A549 (cell line): ENCODE results near the gene OGFOD2. TPM values are rescaled to one million over a fixed set of nuclear protein-coding genes. Genes with fewer than 3 reads are reported as not detected.

ENCODE experiments used
- ATAC-seq, 2 experiments: fragments of 200-7000 bp in 1 of 2; fragments of >200 bp in 1 of 2; cut with Nextera tagmentation in 1 of 2; cut with Tn5 transposase in 1 of 2; 3 replicates each; pipeline versions ENCODE4 v1.8.0 to v1.9.1; 2018 to 2020; ENCODE audit warnings: mild to moderate bottlenecking in 1 of 2, moderate library complexity in 1 of 2
- CTCF ChIA-PET: fragments of 300-600 bp; sonication (Branson Sonifier 250); formaldehyde crosslinking; extraction: SDS; loops from one replicate; lab custom pipeline; 2021; ENCODE audit warnings: antibody characterized with exemption, inconsistent platforms; lab: Yijun Ruan, JAX
- POLR2A ChIA-PET: fragments of 350-600 bp; formaldehyde crosslinking; extraction: SDS; loops from one replicate; lab custom pipeline; 2021; ENCODE audit warnings: antibody characterized with exemption, inconsistent platforms; lab: Yijun Ruan, JAX
- DNase-seq, 2 experiments: peaks; one replicate each; pipeline versions ENCODE4 v3.0.0 to v3.0.0-alpha.2; 2011 to 2016; ENCODE audit warnings: low read depth in 1 of 2, low spot score in 1 of 2
- FAIRE-seq: peaks from 2 replicates; lab custom pipeline; 2011; peaks lifted over from hg19 to GRCh38; lab: Jason Lieb, UNC
- H3K27ac ChIP-seq, 2 experiments: fragments of >200 bp; sonication (Bioruptor Twin); formaldehyde crosslinking; 3 replicates each; pipeline ENCODE4 v1.5.1; 2016 to 2017
- H3K4me1 ChIP-seq: fragments of >200 bp; sonication (Bioruptor Twin); formaldehyde crosslinking; 3 replicates; pipeline ENCODE4 v1.6.1; 2016
- H3K4me2 ChIP-seq: fragments of >200 bp; sonication (Bioruptor Twin); formaldehyde crosslinking; 3 replicates; pipeline ENCODE4 v1.6.1; 2016
- H3K4me3 ChIP-seq: fragments of >200 bp; sonication (Bioruptor Twin); formaldehyde crosslinking; 3 replicates; pipeline ENCODE4 v1.5.1; 2016
- H3K9me3 ChIP-seq: fragments of >200 bp; sonication (Bioruptor Twin); formaldehyde crosslinking; 3 replicates; pipeline ENCODE4 v1.6.1; 2016
- CHD4 ChIP-seq: fragments of 200-600 bp; sonication (generic); IDR thresholded peaks from 2 replicates; pipeline ENCODE4 v1.6.1; 2016; ENCODE audit warnings: antibody characterized with exemption, mild to moderate bottlenecking, borderline replicate concordance
- EP300 ChIP-seq, 2 experiments: fragments of >200 bp; sonication (Bioruptor Twin); formaldehyde crosslinking; IDR thresholded peaks; 2 replicates in 1 of 2; 3 replicates in 1 of 2; pipeline ENCODE4 v1.6.1; 2016 to 2017
- ESRRA ChIP-seq: fragments of 150-350 bp; IDR thresholded peaks from 2 replicates; pipeline ENCODE4 v1.6.1; 2014; ENCODE audit warnings: mild to moderate bottlenecking, low read length, borderline replicate concordance
- HDAC2 ChIP-seq: fragments of 200-600 bp; sonication (generic); IDR thresholded peaks from 2 replicates; pipeline ENCODE4 v1.6.1; 2016
- JUN ChIP-seq, 2 experiments: fragments of >200 bp; sonication (Bioruptor Twin); formaldehyde crosslinking; IDR thresholded peaks; 2 replicates in 1 of 2; 3 replicates in 1 of 2; pipeline ENCODE4 v1.6.1; 2016 to 2017
- KDM1A ChIP-seq: fragments of 200-600 bp; sonication (generic); IDR thresholded peaks from 2 replicates; pipeline ENCODE4 v1.6.1; 2016; ENCODE audit warnings: low read depth, mild to moderate bottlenecking
- KDM5A ChIP-seq: fragments of 200-600 bp; sonication (generic); IDR thresholded peaks from 2 replicates; pipeline ENCODE4 v1.6.1; 2016; ENCODE audit warnings: antibody characterized with exemption, mild to moderate bottlenecking
- MAFK ChIP-seq: fragments of 450-650 bp; IDR thresholded peaks from 2 replicates; pipeline ENCODE4 v1.6.1; 2014; ENCODE audit not compliant: partially characterized antibody
- MAZ ChIP-seq: fragments of 150-350 bp; IDR thresholded peaks from 2 replicates; pipeline ENCODE4 v1.6.1; 2014; ENCODE audit warnings: antibody characterized with exemption, low read depth, low read length, borderline replicate concordance
- NFE2L2 ChIP-seq: fragments of 150-350 bp; conservative IDR thresholded peaks from 2 replicates; pipeline ENCODE4 v1.6.1; 2014; ENCODE audit warnings: low read length
- POLR2A ChIP-seq: IDR thresholded peaks from 2 replicates; pipeline ENCODE4 v1.6.1; 2012; ENCODE audit warnings: mild to moderate bottlenecking, low read length
- POLR2AphosphoS2 ChIP-seq: conservative IDR thresholded peaks from 2 replicates; pipeline ENCODE4 v1.6.1; 2012; ENCODE audit warnings: low read length, improper control_type of control experiment, inconsistent platforms
- RAD21 ChIP-seq, 2 experiments: fragments of >200 bp in 1 of 2; sonication (Bioruptor Twin) in 1 of 2; formaldehyde crosslinking in 1 of 2; IDR thresholded peaks in 1 of 2; conservative IDR thresholded peaks in 1 of 2; 2 replicates in 1 of 2; 3 replicates in 1 of 2; pipeline ENCODE4 v1.6.1; 2012 to 2018; ENCODE audit warnings: inconsistent platforms in 1 of 2
- SREBF2 ChIP-seq: fragments of 450-650 bp; IDR thresholded peaks from 2 replicates; pipeline ENCODE4 v1.6.1; 2014; ENCODE audit warnings: mild to moderate bottlenecking, moderate library complexity
- TFCP2L1 ChIP-seq: fragments of 250-450 bp; sonication (Bioruptor Pico); IDR thresholded peaks from 2 replicates; pipeline ENCODE4 v1.5.0; 2021; ENCODE audit warnings: mild to moderate bottlenecking
- TP53 ChIP-seq: fragments of 250-450 bp; sonication (Bioruptor Pico); IDR thresholded peaks from 2 replicates; pipeline ENCODE4 v1.5.0; 2021; ENCODE audit warnings: mild to moderate bottlenecking, moderate library complexity
- ZFP36 ChIP-seq: fragments of 450-650 bp; IDR thresholded peaks from 2 replicates; pipeline ENCODE4 v1.6.1; 2014; ENCODE audit warnings: borderline replicate concordance; ENCODE audit not compliant: partially characterized antibody
- ZNF302 ChIP-seq: fragments of 250-450 bp; sonication (Bioruptor Pico); IDR thresholded peaks from 2 replicates; pipeline ENCODE4 v1.9.0; 2021; ENCODE audit warnings: inconsistent platforms, mild to moderate bottlenecking, moderate library complexity
- ZSCAN20 ChIP-seq: fragments of 250-450 bp; sonication (Bioruptor Pico); IDR thresholded peaks from 2 replicates; pipeline ENCODE4 v1.8.0; 2022; ENCODE audit warnings: mild to moderate bottlenecking, moderate library complexity
- WGBS: methylation state at CpG from one replicate; pipeline ENCODE4 v1.1.6; 2017; ENCODE audit errors: missing lambda C conversion rate; 5-methylcytosine and 5-hydroxymethylcytosine counted together
- polyA plus RNA-seq, 4 experiments: library from polyadenylated mRNA; depleted of rRNA in 3 of 4; stranded (reverse); fragments of >200 nt; fragmentation: RNase III in 1 of 4; extraction: RNeasy Plus Mini Kit Qiagen cat#74134 plus additional on column Dnase treatment in 1 of 4; gene quantifications; 2 replicates in 3 of 4; 3 replicates in 1 of 4; pipeline ENCODE4 v1.2.3, GENCODE V29; 2011 to 2017
- TF ChIP-seq, protein P1 (sequence below): IDR thresholded peaks from 2 replicates; pipeline ENCODE4 v1.6.1; 2012
- TF ChIP-seq, protein P2 (sequence below): fragments of >200 bp; sonication (Bioruptor Twin); formaldehyde crosslinking; IDR thresholded peaks from 3 replicates; pipeline ENCODE4 v1.5.1; 2016
- TF ChIP-seq, protein P3 (sequence below): fragments of >200 bp; sonication (Bioruptor Twin); formaldehyde crosslinking; IDR thresholded peaks from 2 replicates; pipeline ENCODE4 v1.6.1; 2016
- TF ChIP-seq, protein P4 (sequence below): IDR thresholded peaks from 2 replicates; pipeline ENCODE4 v1.6.1; 2012
- TF ChIP-seq, protein P5 (sequence below): fragments of 250-450 bp; sonication (Bioruptor Pico); IDR thresholded peaks from 2 replicates; pipeline ENCODE4 v1.5.0; 2020; ENCODE audit warnings: low read depth, mild to moderate bottlenecking, moderate library complexity
- TF ChIP-seq, protein P6 (sequence below): fragments of >200 bp; sonication (Bioruptor Twin); formaldehyde crosslinking; IDR thresholded peaks from 3 replicates; pipeline ENCODE4 v1.6.1; 2016
- TF ChIP-seq, protein P7 (sequence below): fragments of 250-450 bp; sonication (Bioruptor Pico); IDR thresholded peaks from 2 replicates; pipeline ENCODE4 v1.5.0; 2021; ENCODE audit warnings: mild to moderate bottlenecking, moderate library complexity, borderline replicate concordance

The OGFOD2 gene
- polyA plus RNA-seq, 2 of the 4 experiments (the other 2 are of a cell fraction): 11.0 to 18.2 TPM

DNA sequence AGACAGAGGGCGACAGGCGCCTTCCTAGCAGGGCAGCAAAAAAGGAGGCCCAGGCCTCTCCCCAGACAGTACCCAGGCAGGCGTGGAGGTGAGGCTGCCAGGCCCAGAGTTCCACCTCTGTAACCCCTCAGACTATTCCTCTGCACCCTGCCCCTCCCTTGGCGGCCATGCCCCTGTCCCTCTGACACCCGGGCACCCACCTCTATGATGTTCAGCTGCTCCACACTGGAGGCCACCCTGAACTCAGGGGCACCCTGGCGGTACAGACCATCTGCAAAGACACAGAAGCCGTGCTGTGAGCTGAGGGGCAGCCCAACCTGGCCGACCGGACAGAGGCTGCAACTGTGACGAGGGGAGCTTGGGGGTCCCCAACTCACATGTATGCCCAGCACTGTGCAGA, 25.5 kb downstream of the OGFOD2 start:
- no peak for TF ChIP-seq ZNF302
- TF ChIP-seq TFCP2L1: no peak
- no peak for TF ChIP-seq RAD21 (conservative IDR thresholded peaks at IDR 0.05 in 1 of 2, IDR thresholded peaks at IDR 0.05 in 1 of 2)
- no peak for TF ChIP-seq KDM5A
- TF ChIP-seq ZFP36: no peak
- no peak for TF ChIP-seq MAZ
- TF ChIP-seq, protein P1, sequence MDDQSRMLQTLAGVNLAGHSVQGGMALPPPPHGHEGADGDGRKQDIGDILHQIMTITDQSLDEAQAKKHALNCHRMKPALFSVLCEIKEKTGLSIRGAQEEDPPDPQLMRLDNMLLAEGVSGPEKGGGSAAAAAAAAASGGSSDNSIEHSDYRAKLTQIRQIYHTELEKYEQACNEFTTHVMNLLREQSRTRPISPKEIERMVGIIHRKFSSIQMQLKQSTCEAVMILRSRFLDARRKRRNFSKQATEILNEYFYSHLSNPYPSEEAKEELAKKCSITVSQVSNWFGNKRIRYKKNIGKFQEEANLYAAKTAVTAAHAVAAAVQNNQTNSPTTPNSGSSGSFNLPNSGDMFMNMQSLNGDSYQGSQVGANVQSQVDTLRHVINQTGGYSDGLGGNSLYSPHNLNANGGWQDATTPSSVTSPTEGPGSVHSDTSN: no peak
- TF ChIP-seq MAFK: no peak
- TF ChIP-seq HDAC2: no peak
- TF ChIP-seq SREBF2: no peak
- TF ChIP-seq NFE2L2: no peak
- no peaks in the 10 kb centered on the region for H3K4me1 ChIP-seq
- no peak for FAIRE-seq
- ChIA-PET POLR2A (no interaction called here), CTCF (interaction anchor here (1.8 kb wide), 1 partner anchor 11 kb away, joined by 8 read pairs; no protein-coding TSS in a partner anchor)
- H3K27ac ChIP-seq: no peak overlapping the region
- no peak overlapping the region for H3K4me3 ChIP-seq
- no peak for ATAC-seq
- no peak for DNase-seq
- no peak overlapping the region for H3K4me2 ChIP-seq
- 90% methylated on average over 10 of the region's 10 CpGs for WGBS
- H3K9me3 ChIP-seq: no peaks in the 10 kb centered on the region

DNA sequence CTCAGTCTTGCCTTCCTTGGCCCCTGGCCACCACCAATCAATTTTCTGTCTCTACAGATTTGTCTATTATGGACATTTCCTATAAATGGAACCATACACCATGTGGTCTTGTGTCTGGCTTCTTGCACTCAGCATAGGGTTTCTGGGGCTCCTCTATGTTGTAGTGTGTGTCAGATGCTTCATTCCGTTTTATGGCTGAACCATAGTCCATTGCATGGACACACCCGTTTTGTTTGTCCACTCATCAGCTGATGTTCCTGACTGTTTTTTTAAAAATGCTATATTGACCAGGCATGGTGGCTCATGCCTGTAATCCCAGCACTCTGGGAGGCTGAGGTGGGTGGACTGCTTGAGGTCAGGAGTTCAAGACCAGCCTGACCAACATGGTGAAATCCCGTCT, 26.4 kb downstream of the OGFOD2 start:
- no peak for TF ChIP-seq ZSCAN20 (CRISPR knock-in tag)
- TF ChIP-seq CHD4: no peak
- TF ChIP-seq KDM1A: no peak
- no peak for TF ChIP-seq SREBF2
- TF ChIP-seq, protein P2, sequence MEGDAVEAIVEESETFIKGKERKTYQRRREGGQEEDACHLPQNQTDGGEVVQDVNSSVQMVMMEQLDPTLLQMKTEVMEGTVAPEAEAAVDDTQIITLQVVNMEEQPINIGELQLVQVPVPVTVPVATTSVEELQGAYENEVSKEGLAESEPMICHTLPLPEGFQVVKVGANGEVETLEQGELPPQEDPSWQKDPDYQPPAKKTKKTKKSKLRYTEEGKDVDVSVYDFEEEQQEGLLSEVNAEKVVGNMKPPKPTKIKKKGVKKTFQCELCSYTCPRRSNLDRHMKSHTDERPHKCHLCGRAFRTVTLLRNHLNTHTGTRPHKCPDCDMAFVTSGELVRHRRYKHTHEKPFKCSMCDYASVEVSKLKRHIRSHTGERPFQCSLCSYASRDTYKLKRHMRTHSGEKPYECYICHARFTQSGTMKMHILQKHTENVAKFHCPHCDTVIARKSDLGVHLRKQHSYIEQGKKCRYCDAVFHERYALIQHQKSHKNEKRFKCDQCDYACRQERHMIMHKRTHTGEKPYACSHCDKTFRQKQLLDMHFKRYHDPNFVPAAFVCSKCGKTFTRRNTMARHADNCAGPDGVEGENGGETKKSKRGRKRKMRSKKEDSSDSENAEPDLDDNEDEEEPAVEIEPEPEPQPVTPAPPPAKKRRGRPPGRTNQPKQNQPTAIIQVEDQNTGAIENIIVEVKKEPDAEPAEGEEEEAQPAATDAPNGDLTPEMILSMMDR: no peak
- TF ChIP-seq POLR2A: no peak
- ChIA-PET POLR2A (no interaction called here), CTCF (no interaction called here)
- no peaks in the 10 kb centered on the region for H3K4me1 ChIP-seq
- H3K4me3 ChIP-seq: no peak overlapping the region
- H3K27ac ChIP-seq: no peak overlapping the region
- DNase-seq (no peak), ATAC-seq (no peak), FAIRE-seq (no peak)
- no peak overlapping the region for H3K4me2 ChIP-seq
- no peaks in the 10 kb centered on the region for H3K9me3 ChIP-seq
- 92% methylated on average over 3 of the region's 3 CpGs for WGBS

DNA sequence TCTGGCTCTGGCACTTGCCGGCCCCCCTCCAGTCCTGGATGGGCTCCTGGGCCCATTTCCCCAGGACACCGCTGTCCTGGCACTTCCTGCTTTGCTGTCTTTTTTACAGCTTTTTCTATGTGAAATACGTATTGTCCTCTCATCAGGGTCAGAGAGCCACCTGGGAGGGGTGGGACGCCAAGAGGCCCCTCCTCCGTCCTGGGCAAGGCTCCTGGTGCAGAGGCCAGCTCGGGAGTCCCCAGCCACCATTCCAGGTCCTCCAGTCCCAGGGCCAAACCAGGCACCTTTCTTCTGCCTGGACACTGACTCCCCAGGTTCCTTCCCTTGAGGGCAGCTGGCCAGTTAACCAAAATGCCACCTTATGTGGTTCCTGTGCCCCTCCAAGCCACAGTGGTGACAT, 28.2 kb downstream of the OGFOD2 start:
- DNase-seq (no peak), FAIRE-seq (no peak), ATAC-seq (no peak)
- POLR2A ChIA-PET: no interaction called here
- 85% methylated on average over 6 of the region's 6 CpGs for WGBS
- H3K4me3 ChIP-seq: no peak overlapping the region
- no peaks in the 10 kb centered on the region for H3K4me1 ChIP-seq
- CTCF ChIA-PET: interaction anchor here (1.1 kb wide), 1 partner anchor 235 kb away, joined by 3 read pairs; no protein-coding TSS in a partner anchor
- H3K27ac ChIP-seq: no peak overlapping the region
- no peak overlapping the region for H3K4me2 ChIP-seq
- H3K9me3 ChIP-seq: no peaks in the 10 kb centered on the region
- TF ChIP-seq POLR2AphosphoS2 (no peak), HDAC2 (no peak), TP53 (no peak), JUN (IDR thresholded peaks at IDR 0.05) (no peak), ESRRA (no peak), CHD4 (no peak), EP300 (IDR thresholded peaks at IDR 0.05) (no peak)
- TF ChIP-seq, protein P3, sequence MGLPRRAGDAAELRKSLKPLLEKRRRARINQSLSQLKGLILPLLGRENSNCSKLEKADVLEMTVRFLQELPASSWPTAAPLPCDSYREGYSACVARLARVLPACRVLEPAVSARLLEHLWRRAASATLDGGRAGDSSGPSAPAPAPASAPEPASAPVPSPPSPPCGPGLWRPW: no peak
- TF ChIP-seq, protein P4, sequence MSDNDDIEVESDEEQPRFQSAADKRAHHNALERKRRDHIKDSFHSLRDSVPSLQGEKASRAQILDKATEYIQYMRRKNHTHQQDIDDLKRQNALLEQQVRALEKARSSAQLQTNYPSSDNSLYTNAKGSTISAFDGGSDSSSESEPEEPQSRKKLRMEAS: no peak
- TF ChIP-seq, protein P5, sequence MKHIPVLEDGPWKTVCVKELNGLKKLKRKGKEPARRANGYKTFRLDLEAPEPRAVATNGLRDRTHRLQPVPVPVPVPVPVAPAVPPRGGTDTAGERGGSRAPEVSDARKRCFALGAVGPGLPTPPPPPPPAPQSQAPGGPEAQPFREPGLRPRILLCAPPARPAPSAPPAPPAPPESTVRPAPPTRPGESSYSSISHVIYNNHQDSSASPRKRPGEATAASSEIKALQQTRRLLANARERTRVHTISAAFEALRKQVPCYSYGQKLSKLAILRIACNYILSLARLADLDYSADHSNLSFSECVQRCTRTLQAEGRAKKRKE (CRISPR knock-in tag): no peak
- TF ChIP-seq, protein P6, sequence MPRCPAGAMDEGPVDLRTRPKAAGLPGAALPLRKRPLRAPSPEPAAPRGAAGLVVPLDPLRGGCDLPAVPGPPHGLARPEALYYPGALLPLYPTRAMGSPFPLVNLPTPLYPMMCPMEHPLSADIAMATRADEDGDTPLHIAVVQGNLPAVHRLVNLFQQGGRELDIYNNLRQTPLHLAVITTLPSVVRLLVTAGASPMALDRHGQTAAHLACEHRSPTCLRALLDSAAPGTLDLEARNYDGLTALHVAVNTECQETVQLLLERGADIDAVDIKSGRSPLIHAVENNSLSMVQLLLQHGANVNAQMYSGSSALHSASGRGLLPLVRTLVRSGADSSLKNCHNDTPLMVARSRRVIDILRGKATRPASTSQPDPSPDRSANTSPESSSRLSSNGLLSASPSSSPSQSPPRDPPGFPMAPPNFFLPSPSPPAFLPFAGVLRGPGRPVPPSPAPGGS: no peak
- TF ChIP-seq, protein P7, sequence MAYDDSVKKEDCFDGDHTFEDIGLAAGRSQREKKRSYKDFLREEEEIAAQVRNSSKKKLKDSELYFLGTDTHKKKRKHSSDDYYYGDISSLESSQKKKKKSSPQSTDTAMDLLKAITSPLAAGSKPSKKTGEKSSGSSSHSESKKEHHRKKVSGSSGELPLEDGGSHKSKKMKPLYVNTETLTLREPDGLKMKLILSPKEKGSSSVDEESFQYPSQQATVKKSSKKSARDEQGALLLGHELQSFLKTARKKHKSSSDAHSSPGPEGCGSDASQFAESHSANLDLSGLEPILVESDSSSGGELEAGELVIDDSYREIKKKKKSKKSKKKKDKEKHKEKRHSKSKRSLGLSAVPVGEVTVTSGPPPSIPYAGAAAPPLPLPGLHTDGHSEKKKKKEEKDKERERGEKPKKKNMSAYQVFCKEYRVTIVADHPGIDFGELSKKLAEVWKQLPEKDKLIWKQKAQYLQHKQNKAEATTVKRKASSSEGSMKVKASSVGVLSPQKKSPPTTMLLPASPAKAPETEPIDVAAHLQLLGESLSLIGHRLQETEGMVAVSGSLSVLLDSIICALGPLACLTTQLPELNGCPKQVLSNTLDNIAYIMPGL (CRISPR knock-in tag): no peak
